GM23248 (cell line): ENCODE results near the gene MAML2.

Experiments used
- EZH2 ChIP-seq: fragments of 200-600 bp; sonication (generic); IDR thresholded peaks from 2 replicates; pipeline ENCODE4 v1.6.1; 2018; ENCODE audit warnings: antibody characterized with exemption, mild to moderate bottlenecking; ENCODE audit not compliant: insufficient read depth, poor library complexity, severe bottlenecking
- EZH2phosphoT487 ChIP-seq: fragments of 200-600 bp; sonication (generic); IDR thresholded peaks from 2 replicates; pipeline ENCODE4 v1.6.1; 2018; ENCODE audit warnings: antibody characterized with exemption, moderate library complexity, mild to moderate bottlenecking, low read depth; ENCODE audit not compliant: insufficient read depth

DNA sequence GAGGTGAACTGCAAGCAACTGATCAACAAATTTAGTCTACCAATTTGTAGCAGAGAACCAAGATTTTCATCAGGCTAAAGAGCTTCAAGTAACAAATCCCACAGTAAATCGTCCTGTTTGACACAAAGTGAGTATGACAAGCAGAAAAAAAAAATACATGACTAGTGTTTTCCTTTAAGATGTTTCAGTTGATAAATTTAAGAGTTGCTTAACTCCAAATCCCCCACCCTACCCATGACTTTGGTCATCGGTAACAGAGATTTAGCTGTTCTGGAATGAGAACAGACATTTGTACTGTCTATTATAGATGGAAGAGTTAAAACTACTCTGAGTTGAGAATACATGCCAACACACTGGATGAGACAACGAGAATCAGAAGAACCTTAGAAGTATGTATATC, 254.1 kb downstream of the MAML2 start:
- TF ChIP-seq EZH2phosphoT487 (no peak), EZH2 (no peak)
